GM21786 (cell line): ENCODE results near the gene GPA33.

ENCODE experiments used
- ATAC-seq: cut with Tn5 transposase; IDR thresholded peaks from one replicate; pipeline ENCODE4 v1.9.1; 2021; ENCODE audit not compliant: unreplicated experiment

GPA33 gene

GRCh38 chr1:167090314-167090942, at the start of gene GPA33:
Gene GPA33 (minus strand): TSS chr1:167090377. CDS start chr1:167090287, 90 bp downstream.
- ATAC-seq: peak; percentile 64

GRCh38 chr1:167138703-167139102, 48.5 kb upstream of the GPA33 start:
- no peak for ATAC-seq

GRCh38 chr1:167137793-167138510, 47.8 kb upstream of the GPA33 start:
- no peak for ATAC-seq

GRCh38 chr1:167137332-167137781, 47.2 kb upstream of the GPA33 start:
- ATAC-seq: no peak

GRCh38 chr1:167136806-167137205, 46.6 kb upstream of the GPA33 start:
- no peak for ATAC-seq

GRCh38 chr1:167136191-167136614, 46.0 kb upstream of the GPA33 start:
- ATAC-seq: no peak

- ATAC-seq: no peak
Observed at GRCh38 chr1:167135281-167135840, 45.2 kb upstream of the GPA33 start.

GRCh38 chr1:167132301-167133010, 42.3 kb upstream of the GPA33 start:
- ATAC-seq: no peak

GRCh38 chr1:167130829-167131510, 40.8 kb upstream of the GPA33 start:
- no peak for ATAC-seq

- ATAC-seq: no peak
Observed at GRCh38 chr1:167128261-167129227, 38.4 kb upstream of the GPA33 start.

GRCh38 chr1:167127661-167128060, 37.5 kb upstream of the GPA33 start:
- no peak for ATAC-seq

GRCh38 chr1:167127236-167127635, 37.1 kb upstream of the GPA33 start:
- ATAC-seq: no peak

GRCh38 chr1:167126811-167127210, 36.6 kb upstream of the GPA33 start:
- no peak for ATAC-seq

- ATAC-seq: no peak
Observed at GRCh38 chr1:167126317-167126716, 36.1 kb upstream of the GPA33 start.

GRCh38 chr1:167122568-167122967, 32.4 kb upstream of the GPA33 start:
- no peak for ATAC-seq

- no peak for ATAC-seq
Observed at GRCh38 chr1:167122121-167122480, 31.9 kb upstream of the GPA33 start.

- ATAC-seq: no peak
Observed at GRCh38 chr1:167121375-167122120, 31.4 kb upstream of the GPA33 start.

- no peak for ATAC-seq
Observed at GRCh38 chr1:167120899-167121298, 30.7 kb upstream of the GPA33 start.

GRCh38 chr1:167119696-167120095, 29.5 kb upstream of the GPA33 start:
- ATAC-seq: no peak
